SU-DHL-6 (cell line): Measurements from ENCODE around the gene ZSCAN22.

Experiments
- H2AFZ ChIP-seq: fragments of 200-600 bp; sonication (generic); 2 replicates; pipeline ENCODE4 v1.6.1; 2014; ENCODE audit warnings: low read depth, mild to moderate bottlenecking, moderate library complexity, mixed read lengths, antibody characterized with exemption, low read length; ENCODE audit not compliant: severe bottlenecking
- H3F3A ChIP-seq: fragments of 200-600 bp; shearing (Covaris generic); 2 replicates; pipeline ENCODE4 v1.6.0; 2016; ENCODE audit warnings: antibody characterized with exemption, mild to moderate bottlenecking; ENCODE audit not compliant: insufficient read depth
- H3K27ac ChIP-seq: fragments of 200-600 bp; sonication (generic); 2 replicates; pipeline ENCODE4 v1.5.1; 2016; ENCODE audit warnings: low read depth, mild to moderate bottlenecking, low read length, moderate library complexity, mixed read lengths
- H3K27me3 ChIP-seq: fragments of 200-600 bp; sonication (generic), shearing (Covaris generic); 2 replicates; pipeline ENCODE4 v1.6.0; 2014; ENCODE audit warnings: mild to moderate bottlenecking, low read length
- H3K36me3 ChIP-seq: fragments of 200-600 bp; sonication (generic); 2 replicates; pipeline ENCODE4 v1.6.1; 2014; ENCODE audit warnings: mild to moderate bottlenecking, low read length, mixed read lengths
- H3K4me2 ChIP-seq: fragments of 300-600, 200-600 bp; shearing (Covaris generic), sonication (generic); 2 replicates; pipeline ENCODE4 v1.6.0; 2014; ENCODE audit warnings: low read length, low read depth, mild to moderate bottlenecking; ENCODE audit not compliant: poor library complexity, severe bottlenecking
- H3K4me3 ChIP-seq: fragments of 200-600 bp; sonication (generic); 2 replicates; pipeline ENCODE4 v1.5.1; 2014; ENCODE audit warnings: antibody characterized with exemption, low read length, mild to moderate bottlenecking, mixed read lengths; ENCODE audit not compliant: insufficient read depth, poor library complexity, severe bottlenecking
- H3K79me2 ChIP-seq: fragments of 200-600 bp; sonication (generic); 2 replicates; pipeline ENCODE4 v1.6.1; 2014; ENCODE audit warnings: mild to moderate bottlenecking, low read length, moderate library complexity; ENCODE audit not compliant: insufficient read depth
- H3K9ac ChIP-seq: fragments of 200-600 bp; sonication (generic); 2 replicates; pipeline ENCODE4 v1.7.0; 2014; ENCODE audit warnings: mild to moderate bottlenecking, low read length
- H3K9me2 ChIP-seq: fragments of 200-600 bp; sonication (generic); replicated peaks from 2 replicates; pipeline ENCODE4 v1.6.1; 2014; ENCODE audit warnings: low read length; ENCODE audit not compliant: insufficient read depth
- H3K9me3 ChIP-seq: fragments of 200-600 bp; sonication (generic); 2 replicates; pipeline ENCODE4 v1.6.1; 2014; ENCODE audit warnings: low read length, mixed read lengths; ENCODE audit not compliant: insufficient read depth
- H4K20me1 ChIP-seq: fragments of 200-600 bp; sonication (generic); 2 replicates; pipeline ENCODE4 v1.6.1; 2014; ENCODE audit warnings: low read depth, mild to moderate bottlenecking, antibody characterized with exemption, low read length, moderate library complexity, mixed read lengths
- CTCF ChIP-seq: fragments of 200-600 bp; sonication (generic); IDR thresholded peaks from one replicate; pipeline ENCODE4 v1.5.1; 2017; ENCODE audit warnings: antibody characterized with exemption, mild to moderate bottlenecking, low read length, moderate library complexity; ENCODE audit not compliant: insufficient read depth, poor library complexity, severe bottlenecking
- EZH2phosphoT487 ChIP-seq: fragments of 200-600 bp; sonication (generic), shearing (Covaris generic); conservative IDR thresholded peaks from 2 replicates; pipeline ENCODE4 v1.6.1; 2018; ENCODE audit warnings: mild to moderate bottlenecking, antibody characterized with exemption, low read length, moderate library complexity, mixed read lengths

The ZSCAN22 gene

GRCh38 chr19:58332697-58333096 lies 5.9 kb downstream of the ZSCAN22 start:
- Histone ChIP-seq H4K20me1 (no peaks in the 10 kb centered on the region), H3K9me2 (no peaks in the 10 kb centered on the region), H3K9ac (no peak overlapping the region), H3K4me3 (no peak overlapping the region), H2AFZ (no peak overlapping the region), H3K9me3 (no peaks in the 10 kb centered on the region), H3K79me2 (peaks cover 10% of the 10 kb centered on the region; the same call in 1 of the 2 replicates), H3K4me2 (no peak overlapping the region), H3K27ac (no peak overlapping the region), H3K27me3 (no peaks in the 10 kb centered on the region), H3K36me3 (no peaks in the 10 kb centered on the region), H3F3A (no peaks in the 10 kb centered on the region)
- TF ChIP-seq EZH2phosphoT487 = no peak
- no peak for TF ChIP-seq CTCF

- Histone ChIP-seq H3K27ac (no peak overlapping the region), H3K36me3 (no peaks in the 10 kb centered on the region), H3K4me2 (no peak overlapping the region), H3K9ac (no peak overlapping the region), H3F3A (no peaks in the 10 kb centered on the region), H3K27me3 (no peaks in the 10 kb centered on the region), H3K79me2 (0 out of 2 replicates have a peak, but pooled peaks cover 4% of the 10 kb centered on the region), H3K9me2 (no peaks in the 10 kb centered on the region), H4K20me1 (no peaks in the 10 kb centered on the region), H2AFZ (no peak overlapping the region), H3K4me3 (no peak overlapping the region), H3K9me3 (no peaks in the 10 kb centered on the region)
- no peak for TF ChIP-seq EZH2phosphoT487
- TF ChIP-seq CTCF = no peak
Observed at GRCh38 chr19:58334691-58335249, 8.0 kb downstream of the ZSCAN22 start.

- H3K4me2 ChIP-seq = no peak overlapping the region
- no peaks in the 10 kb centered on the region for H3K9me3 ChIP-seq
- no peak overlapping the region for H3K9ac ChIP-seq
- H3K27me3 ChIP-seq = no peaks in the 10 kb centered on the region
- H3K36me3 ChIP-seq = no peaks in the 10 kb centered on the region
- H2AFZ ChIP-seq = no peak overlapping the region
- no peak for TF ChIP-seq EZH2phosphoT487
- TF ChIP-seq CTCF = no peak
- no peak overlapping the region for H3K27ac ChIP-seq
- 0 out of 2 replicates have a peak, but pooled peaks cover 4% of the 10 kb centered on the region for H3K79me2 ChIP-seq
- no peak overlapping the region for H3K4me3 ChIP-seq
- no peaks in the 10 kb centered on the region for H3F3A ChIP-seq
- H3K9me2 ChIP-seq = no peaks in the 10 kb centered on the region
- H4K20me1 ChIP-seq = no peaks in the 10 kb centered on the region
Observed at GRCh38 chr19:58335630-58336029, 8.8 kb downstream of the ZSCAN22 start.
